GM18508 (cell line): ENCODE results near the gene GPR158.

Experiments used
- ATAC-seq: cut with Tn5 transposase; IDR thresholded peaks from one replicate; pipeline ENCODE4 v1.9.1; 2021; ENCODE audit warnings: moderate number of reproducible peaks; ENCODE audit not compliant: insufficient read depth, unreplicated experiment

GPR158 gene

DNA sequence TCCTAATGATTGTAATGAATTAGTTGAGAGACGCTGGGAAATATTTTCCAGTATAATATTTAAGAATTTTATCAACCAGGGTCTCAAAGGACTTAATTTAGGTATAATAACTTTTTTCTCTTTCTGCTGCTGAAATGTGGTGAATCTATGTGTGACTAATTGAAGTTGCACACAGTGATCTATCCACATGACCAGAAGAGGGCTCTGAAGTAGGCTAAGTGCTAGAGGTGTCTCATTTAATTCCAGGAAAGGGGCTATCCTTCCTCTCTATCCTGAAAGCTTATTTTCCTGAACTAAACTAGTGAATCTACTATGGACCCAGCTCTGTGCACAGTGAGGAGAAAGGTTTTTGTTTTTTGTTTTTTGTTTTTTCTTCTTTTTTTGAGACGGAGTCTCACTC is 464.8 kb downstream of the GPR158 start:
- ATAC-seq, result no peak

DNA sequence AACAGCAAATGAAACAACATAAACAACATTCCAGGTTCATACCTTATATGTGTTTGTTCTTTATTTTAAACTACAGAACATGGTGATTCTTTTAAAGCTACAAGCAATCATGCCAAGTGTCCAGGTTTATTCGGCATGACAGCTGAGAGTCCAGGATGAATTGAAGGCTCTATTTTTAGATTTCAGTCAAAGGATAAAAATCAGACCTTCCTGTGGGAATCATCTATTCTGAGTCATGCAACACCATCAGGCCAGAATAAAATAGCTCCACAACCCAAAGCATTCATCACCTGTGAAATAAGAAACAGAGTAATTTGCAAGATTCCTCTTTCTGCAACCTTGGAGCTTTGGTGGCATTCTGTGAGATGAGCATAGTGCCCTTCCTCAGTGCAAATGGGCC is 466.8 kb downstream of the GPR158 start:
- ATAC-seq, result no peak

- no peak for ATAC-seq
Measured at GRCh38 chr10:25642721-25643120, 467.9 kb downstream of the GPR158 start.

GRCh38 chr10:25646371-25646770 is 471.6 kb downstream of the GPR158 start:
- no peak for ATAC-seq

- ATAC-seq, result no peak
Measured at GRCh38 chr10:25651534-25651933, 476.7 kb downstream of the GPR158 start.
